GM12878 (cell line): ENCODE results near the gene CHRDL2. TPM values are rescaled to one million over a fixed set of nuclear protein-coding genes. Genes with fewer than 3 reads are reported as not detected.

Source experiments
- ATAC-seq: fragments of 200-7000 bp; cut with Tn5 transposase; 3 replicates; pipeline ENCODE4 v1.9.1; 2020; ENCODE audit warnings: mild to moderate bottlenecking, moderate library complexity
- BruUV-seq: library from RNA; stranded (reverse); fragments of 400-500 nt; replicated peaks from 2 replicates; lab custom pipeline; 2021; lab: Mats Ljungman, UMichigan
- CTCF ChIA-PET: fragments of 300-600 bp; sonication (Branson Sonifier 250); formaldehyde crosslinking; extraction: SDS; loops from one replicate; lab custom pipeline; 2021; ENCODE audit warnings: inconsistent platforms; lab: Yijun Ruan, JAX
- POLR2A ChIA-PET: fragments of 350-600 bp; formaldehyde crosslinking; extraction: SDS; loops from one replicate; lab custom pipeline; 2021; ENCODE audit warnings: inconsistent platforms; lab: Charles Lee
- RAD21 ChIA-PET: fragments of 300-600 bp; sonication (Branson Sonifier 250); formaldehyde crosslinking; loops from one replicate; lab custom pipeline; 2023; ENCODE audit warnings: antibody characterized with exemption; ENCODE audit not compliant: unreplicated experiment; lab: Charles Lee
- SMC1A ChIA-PET: fragments of 300-600 bp; sonication (Branson Sonifier 250); formaldehyde crosslinking; loops from one replicate; lab custom pipeline; 2023; ENCODE audit not compliant: unreplicated experiment, uncharacterized antibody; lab: Charles Lee
- DNase-seq: peaks from one replicate; pipeline ENCODE4 v3.0.0-alpha.2; 2011; ENCODE audit warnings: low read depth, low spot score
- FAIRE-seq: peaks from 3 replicates; lab custom pipeline; 2011; peaks lifted over from hg19 to GRCh38; lab: Jason Lieb, UNC
- H2AFZ ChIP-seq: 2 replicates; pipeline ENCODE4 v1.6.0; 2011; ENCODE audit warnings: low read depth, low read length, control low read depth; ENCODE audit not compliant: control insufficient read depth
- H3K27ac ChIP-seq: 2 replicates; pipeline ENCODE4 v1.5.1; 2011; ENCODE audit warnings: control low read depth; ENCODE audit not compliant: control insufficient read depth, insufficient read depth
- H3K27me3 ChIP-seq, 2 experiments: replicated peaks in 1 of 2; 2 replicates each; pipeline versions ENCODE4 v1.6.0 to v1.6.1; 2011; ENCODE audit warnings: low read length in 1 of 2; ENCODE audit not compliant: control insufficient read depth in 2 of 2, insufficient read depth in 2 of 2
- H3K36me3 ChIP-seq, 2 experiments: 2 replicates each; pipeline ENCODE4 v1.5.1; 2011; ENCODE audit warnings: low read length in 1 of 2; ENCODE audit not compliant: control insufficient read depth in 2 of 2, insufficient read depth in 2 of 2
- H3K4me1 ChIP-seq: 2 replicates; pipeline ENCODE4 v1.6.1; 2011; ENCODE audit warnings: mild to moderate bottlenecking, low read length, moderate library complexity, mixed read lengths; ENCODE audit not compliant: control insufficient read depth, insufficient read depth
- H3K4me2 ChIP-seq: 2 replicates; pipeline ENCODE4 v1.6.0; 2011; ENCODE audit warnings: control low read depth; ENCODE audit not compliant: control insufficient read depth, insufficient read depth
- H3K4me3 ChIP-seq: fragments of 200-600 bp; sonication (generic); 2 replicates; pipeline ENCODE4 v1.5.1; 2016
- H3K79me2 ChIP-seq: 2 replicates; pipeline ENCODE4 v1.6.0; 2011; ENCODE audit warnings: low read length; ENCODE audit not compliant: control insufficient read depth, insufficient read depth
- H3K9ac ChIP-seq: 2 replicates; pipeline ENCODE4 v1.8.0; 2011; ENCODE audit warnings: low read length, control low read depth, mixed read lengths; ENCODE audit not compliant: control insufficient read depth, insufficient read depth
- H3K9me3 ChIP-seq: replicated peaks from 3 replicates; pipeline ENCODE4 v1.5.1; 2011; ENCODE audit warnings: mild to moderate bottlenecking, low read length; ENCODE audit not compliant: control insufficient read depth, insufficient read depth
- H4K20me1 ChIP-seq: 2 replicates; pipeline ENCODE4 v1.6.0; 2011; ENCODE audit not compliant: control insufficient read depth, insufficient read depth
- CREM ChIP-seq: IDR thresholded peaks from 2 replicates; pipeline ENCODE4 v1.6.1; 2014; ENCODE audit warnings: antibody characterized with exemption, low read depth
- NR2C2 ChIP-seq: IDR thresholded peaks from 2 replicates; pipeline ENCODE4 v1.6.1; 2011; ENCODE audit warnings: borderline replicate concordance, low read depth; ENCODE audit not compliant: control insufficient read depth, insufficient read length
- RAD51 ChIP-seq: fragments of 450-650 bp; IDR thresholded peaks from 2 replicates; pipeline ENCODE4 v1.6.1; 2016; ENCODE audit warnings: moderate library complexity, mild to moderate bottlenecking, inconsistent platforms
- RELB ChIP-seq: fragments of 450-650 bp; IDR thresholded peaks from 2 replicates; pipeline ENCODE4 v1.6.1; 2017; ENCODE audit warnings: low read depth, mild to moderate bottlenecking, moderate library complexity
- RUNX3 ChIP-seq: IDR thresholded peaks from 2 replicates; pipeline ENCODE4 v1.6.1; 2012; ENCODE audit warnings: low read length, inconsistent platforms
- WGBS: methylation state at CpG from one replicate; pipeline ENCODE4 v1.1.6; 2016; ENCODE audit warnings: low lambda C conversion rate; ENCODE audit not compliant: insufficient replicate concordance, insufficient coverage; ENCODE audit errors: missing lambda C conversion rate; 5-methylcytosine and 5-hydroxymethylcytosine counted together
- in situ Hi-C: fragments of 300-500 bp; cut with MboI; formaldehyde crosslinking; loops from 9 replicates; pipeline ENCODE4 v1.14.3; 2018; ENCODE audit warnings: mixed read lengths
- intact Hi-C: fragments of 100-400 bp; cut with micrococcal nuclease; formaldehyde crosslinking; loops from one replicate; pipeline ENCODE4 v1.14.2; 2022; ENCODE audit not compliant: unreplicated experiment
- polyA plus RNA-seq, 11 experiments: library from polyadenylated mRNA; depleted of rRNA in 4 of 11; unstranded in 6 of 11; stranded (reverse) in 5 of 11; fragments of >200 nt; fragmentation: Nextera tagmentation in 4 of 11; fragmentation: Illumina TruSeq in 1 of 11; extraction: Ambion mirVana in 4 of 11; extraction: Trizol in 1 of 11; gene quantifications; 1 replicate in 1 of 11; 2 replicates in 10 of 11; pipeline versions ENCODE4 v1.2.1 to v1.2.3, GENCODE V29; 2011 to 2016; ENCODE audit warnings: inconsistent platforms in 2 of 11, missing spikeins in 2 of 11, low read depth in 1 of 11
- total RNA-seq, 4 experiments: library from RNA; depleted of rRNA in 3 of 4; stranded (reverse); fragments of >200 nt in 3 of 4; fragmentation: Illumina TruSeq in 1 of 4; extraction: Trizol in 1 of 4; gene quantifications; 2 replicates each; pipeline versions ENCODE4 v1.2.1 to v1.2.3, GENCODE V29; 2013 to 2021
- TF ChIP-seq, protein P1 (sequence below): fragments of 450-650 bp; IDR thresholded peaks from 2 replicates; pipeline ENCODE4 v1.6.1; 2018; ENCODE audit warnings: borderline replicate concordance, mild to moderate bottlenecking; ENCODE audit not compliant: partially characterized antibody

CHRDL2 gene
- total and polyA plus RNA-seq, 10 of the 15 experiments (the other 5 are each of a cell fraction or from before 2014, with no cell fraction given) = not detected

DNA sequence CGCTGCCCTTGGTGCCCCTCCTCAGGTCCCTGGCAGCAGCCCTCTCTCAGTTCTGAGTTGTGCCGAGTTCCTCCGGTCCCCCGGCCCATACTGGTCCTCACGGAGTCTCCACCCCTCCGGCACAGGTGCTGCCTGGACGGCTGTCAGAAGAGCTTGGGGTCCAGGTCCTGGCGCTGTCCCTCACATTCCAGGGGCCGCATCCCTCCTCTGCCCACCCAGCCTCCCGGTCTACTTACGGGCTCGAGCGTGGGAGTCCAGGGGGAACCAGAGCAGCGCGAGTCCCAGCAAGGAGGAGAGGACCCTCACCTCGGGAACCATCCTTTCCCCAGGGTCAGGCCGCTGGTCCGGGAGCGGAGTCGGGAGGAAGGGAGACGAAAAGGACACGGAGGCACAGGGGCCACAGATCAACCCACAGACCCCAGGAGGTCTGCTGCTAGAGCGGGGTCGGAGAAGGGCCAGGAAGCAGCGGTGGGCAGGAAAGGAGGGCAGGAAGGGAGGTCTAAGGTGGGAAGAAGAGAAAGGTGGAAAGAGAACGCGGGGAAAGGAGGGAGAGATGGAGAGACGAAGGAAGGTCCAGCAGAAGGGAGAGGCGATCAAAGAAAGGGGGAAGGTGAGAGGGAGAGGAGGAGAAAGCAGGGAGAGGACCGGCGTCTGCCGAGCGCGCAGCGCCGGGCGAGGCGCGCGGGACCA lies 510 bp downstream of the CHRDL2 start:
- Histone ChIP-seq H3K4me1 (no peaks in the 10 kb centered on the region), H3K27me3 (peaks cover 12 to 17% of the 10 kb centered on the region in 2 experiments), H3K27ac (no peak overlapping the region), H3K36me3 (no peaks in the 10 kb centered on the region), H3K4me2 (no peak overlapping the region), H2AFZ (no peak overlapping the region), H3K79me2 (no peaks in the 10 kb centered on the region), H3K9ac (no peak overlapping the region), H3K4me3 (no peak overlapping the region)
- POLR2A ChIA-PET = no interaction called here
- no TSS peak for BruUV-seq
- 32% methylated on average over 28 of the region's 40 CpGs for WGBS
- SMC1A ChIA-PET = no interaction called here
- ATAC-seq (no peak), FAIRE-seq (no peak), DNase-seq (no peak)
- intact Hi-C loops = no loop called here
- TF ChIP-seq RAD51 = no peak
- TF ChIP-seq, all 136 proteins: peak for 0
- ChIA-PET RAD21 (no interaction called here), CTCF (interaction anchor here (2.5 kb wide), 1 partner anchor 30 kb away, joined by 12 read pairs; no protein-coding TSS in a partner anchor)
- in situ Hi-C loops = no loop called here
- Histone ChIP-seq H4K20me1 (no peaks in the 10 kb centered on the region; the same call in 1 of the 2 replicates), H3K9me3 (no peaks in the 10 kb centered on the region)

- no peaks in the 10 kb centered on the region for H3K36me3 ChIP-seq
- intact Hi-C loops (no loop called here), in situ Hi-C loops (loop anchor here (10.0 kb wide), 1 partner anchor 275 kb away; no protein-coding TSS in a partner anchor)
- no peak overlapping the region for H3K4me2 ChIP-seq
- RAD21 ChIA-PET = interaction anchor here (0.7 kb wide), 1 partner anchor 140 kb away, joined by 3 read pairs; no protein-coding TSS in a partner anchor
- H2AFZ ChIP-seq = no peak overlapping the region
- no peaks in the 10 kb centered on the region for H3K9me3 ChIP-seq
- H3K4me3 ChIP-seq = no peak overlapping the region
- BruUV-seq = no TSS peak
- WGBS = 38% methylated on average over 4 of the region's 4 CpGs
- FAIRE-seq = no peak
- SMC1A ChIA-PET = interaction anchor here (0.9 kb wide), 1 partner anchor 9 kb away, joined by 3 read pairs; no protein-coding TSS in a partner anchor
- no peaks in the 10 kb centered on the region; the same call in 1 of the 2 replicates for H4K20me1 ChIP-seq
- CTCF ChIA-PET = interaction anchor here (0.8 to 2.5 kb wide), 4 partner anchors 11 to 280 kb away, joined by 3 to 17 read pairs (median 8); no protein-coding TSS in a partner anchor
- POLR2A ChIA-PET = no interaction called here
- no peak for DNase-seq
- peaks cover 12 to 17% of the 10 kb centered on the region in 2 experiments for H3K27me3 ChIP-seq
- ATAC-seq = no peak
- H3K27ac ChIP-seq = no peak overlapping the region
- no peak overlapping the region for H3K9ac ChIP-seq
- no peaks in the 10 kb centered on the region for H3K4me1 ChIP-seq
- H3K79me2 ChIP-seq = no peaks in the 10 kb centered on the region
- TF ChIP-seq CREM (no peak), RUNX3 (no peak), RELB (no peak), NR2C2 (no peak)
- TF ChIP-seq, protein P1, sequence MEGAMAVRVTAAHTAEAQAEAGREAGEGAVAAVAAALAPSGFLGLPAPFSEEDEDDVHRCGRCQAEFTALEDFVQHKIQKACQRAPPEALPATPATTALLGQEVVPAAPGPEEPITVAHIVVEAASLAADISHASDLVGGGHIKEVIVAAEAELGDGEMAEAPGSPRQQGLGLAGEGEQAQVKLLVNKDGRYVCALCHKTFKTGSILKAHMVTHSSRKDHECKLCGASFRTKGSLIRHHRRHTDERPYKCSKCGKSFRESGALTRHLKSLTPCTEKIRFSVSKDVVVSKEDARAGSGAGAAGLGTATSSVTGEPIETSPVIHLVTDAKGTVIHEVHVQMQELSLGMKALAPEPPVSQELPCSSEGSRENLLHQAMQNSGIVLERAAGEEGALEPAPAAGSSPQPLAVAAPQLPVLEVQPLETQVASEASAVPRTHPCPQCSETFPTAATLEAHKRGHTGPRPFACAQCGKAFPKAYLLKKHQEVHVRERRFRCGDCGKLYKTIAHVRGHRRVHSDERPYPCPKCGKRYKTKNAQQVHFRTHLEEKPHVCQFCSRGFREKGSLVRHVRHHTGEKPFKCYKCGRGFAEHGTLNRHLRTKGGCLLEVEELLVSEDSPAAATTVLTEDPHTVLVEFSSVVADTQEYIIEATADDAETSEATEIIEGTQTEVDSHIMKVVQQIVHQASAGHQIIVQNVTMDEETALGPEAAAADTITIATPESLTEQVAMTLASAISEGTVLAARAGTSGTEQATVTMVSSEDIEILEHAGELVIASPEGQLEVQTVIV = no peak
Observed at GRCh38 chr11:74729397-74729796, 1.8 kb downstream of the CHRDL2 start.
